Thoracic aorta (tissue), 2 donors: Measurements from ENCODE around the gene SPEN. TPM values are rescaled to one million over a fixed set of nuclear protein-coding genes. Genes with fewer than 3 reads are reported as not detected.

Experiments used
- ATAC-seq: fragments of 150-250 bp; one replicate; pipeline ENCODE4 v1.8.0; 2017; ENCODE audit warnings: low read depth; ENCODE audit not compliant: insufficient number of reproducible peaks, low FRiP score
- DNase-seq: peaks from one replicate; pipeline ENCODE4 v3.0.0-alpha.2; 2020; ENCODE audit warnings: low spot score
- H3K27ac ChIP-seq, 2 donors: fragments of 200-600 bp; sonication (generic); 1 replicate in 1 of 2; 2 replicates in 1 of 2; pipeline ENCODE4 v1.5.1; 2016; ENCODE audit warnings: mild to moderate bottlenecking in 2 of 2, moderate library complexity in 2 of 2
- H3K27me3 ChIP-seq: fragments of 200-600 bp; sonication (generic); replicated peaks from 2 replicates; pipeline ENCODE4 v1.6.0; 2016; ENCODE audit warnings: mild to moderate bottlenecking; ENCODE audit not compliant: insufficient read depth
- H3K36me3 ChIP-seq: fragments of 200-600 bp; sonication (generic); one replicate; pipeline ENCODE4 v1.5.1; 2016
- H3K4me1 ChIP-seq, 2 donors: fragments of 200-600 bp; sonication (generic); 1 replicate in 1 of 2; 2 replicates in 1 of 2; pipeline versions ENCODE4 v1.5.1 to v1.6.0; 2016; ENCODE audit warnings: low read depth in 2 of 2, mild to moderate bottlenecking in 1 of 2; ENCODE audit not compliant: control insufficient read depth in 1 of 2
- H3K4me3 ChIP-seq: fragments of 200-600 bp; sonication (generic); 2 replicates; pipeline ENCODE4 v1.5.1; 2016; ENCODE audit warnings: mild to moderate bottlenecking
- H3K9me3 ChIP-seq: fragments of 200-600 bp; sonication (generic); 2 replicates; pipeline ENCODE4 v1.5.1; 2016
- CTCF ChIP-seq: fragments of 200-600 bp; sonication (generic); IDR thresholded peaks from one replicate; pipeline ENCODE4 v1.5.1; 2019; ENCODE audit warnings: antibody characterized with exemption
- total RNA-seq, 2 donors: library from RNA; depleted of rRNA; stranded (reverse); fragments of >200 nt; gene quantifications; one replicate each; pipeline versions ENCODE4 v1.1.0 to v1.2.3, GENCODE V29; 2016

Gene SPEN
- total RNA-seq, 2 donors from 2014 or later = 52.3 to 96.9 TPM

DNA sequence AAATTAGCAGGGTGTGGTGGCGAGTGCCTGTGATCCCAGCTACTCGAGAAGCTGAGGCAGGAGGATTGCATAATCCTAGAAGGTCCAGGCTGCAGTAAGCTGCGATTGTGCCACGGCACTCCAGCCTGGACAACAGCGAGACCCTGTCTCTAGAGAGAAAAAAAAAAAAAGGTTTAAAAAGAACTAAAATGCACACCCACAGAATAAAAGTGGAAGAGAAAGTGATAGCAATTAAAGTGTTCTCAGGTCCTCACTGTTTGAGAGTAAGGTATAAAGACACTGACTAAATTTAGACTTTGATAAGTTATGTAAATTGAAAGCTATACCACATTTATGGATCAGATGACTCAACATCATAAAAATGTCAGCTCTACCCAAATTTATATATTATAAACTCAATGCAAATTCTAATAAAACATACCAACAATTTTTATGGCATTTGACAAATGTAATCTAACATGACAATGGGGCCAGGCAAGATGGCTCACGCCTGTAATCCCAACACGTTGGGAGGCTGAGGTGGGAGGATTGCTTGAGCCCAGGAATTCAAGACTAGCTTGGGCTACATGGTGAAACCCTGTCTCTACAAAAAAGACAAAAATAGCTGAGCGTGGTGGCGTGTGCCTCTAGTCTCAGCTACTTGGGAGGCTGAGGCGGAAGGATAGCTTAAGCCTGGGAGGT is 116.6 kb downstream of the SPEN start:
- ATAC-seq (no peak), DNase-seq (no peak)
- Histone ChIP-seq H3K27ac (peak overlapping the region; percentile 14 to 30), H3K27me3 (no peaks in the 10 kb centered on the region), H3K4me1 (peaks cover 18 to 53% of the 10 kb centered on the region in 2 donors), H3K9me3 (no peaks in the 10 kb centered on the region), H3K36me3 (no peaks in the 10 kb centered on the region), H3K4me3 (no peak overlapping the region)
- no peak for TF ChIP-seq CTCF

DNA sequence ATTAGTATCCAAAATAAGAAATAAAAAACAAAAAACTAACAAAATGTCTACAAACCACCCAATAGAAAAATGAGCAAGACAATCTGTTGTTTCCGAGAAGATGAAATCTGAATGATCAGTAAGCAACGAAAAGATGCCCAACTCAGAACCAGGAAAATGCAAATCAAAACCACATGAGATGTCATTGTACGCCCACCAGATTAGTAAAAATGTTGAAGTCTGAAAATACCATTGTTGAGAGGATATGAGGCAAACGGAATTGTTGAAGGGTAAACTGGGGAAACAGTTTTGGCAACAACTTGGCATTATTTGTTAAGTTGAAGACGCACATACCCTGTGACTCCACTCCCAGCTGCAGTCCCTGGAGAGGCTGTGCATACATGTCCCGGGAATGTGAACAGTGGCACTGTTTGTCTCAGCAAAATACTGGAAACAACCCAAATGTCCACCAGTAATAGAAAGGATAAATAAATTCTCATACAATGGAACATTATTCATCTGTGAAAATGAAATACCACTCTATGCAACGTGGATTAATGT is 117.8 kb downstream of the SPEN start:
- Histone ChIP-seq H3K36me3 (no peaks in the 10 kb centered on the region), H3K4me1 (peaks cover 17 to 46% of the 10 kb centered on the region in 2 donors), H3K4me3 (no peak overlapping the region), H3K27ac (peak overlapping the region in 1 of 2 donors; percentile 38), H3K9me3 (no peaks in the 10 kb centered on the region), H3K27me3 (no peaks in the 10 kb centered on the region)
- ATAC-seq = peak; percentile 29
- no peak for TF ChIP-seq CTCF
- DNase-seq = no peak

- Histone ChIP-seq H3K9me3 (no peaks in the 10 kb centered on the region), H3K27me3 (no peaks in the 10 kb centered on the region), H3K4me1 (peaks cover 17 to 46% of the 10 kb centered on the region in 2 donors), H3K27ac (peak overlapping the region; percentile 37 to 38), H3K36me3 (no peaks in the 10 kb centered on the region), H3K4me3 (peak overlapping the region; percentile 6)
- DNase-seq = no peak
- TF ChIP-seq CTCF = no peak
- no peak for ATAC-seq
Observed at GRCh38 chr1:15966081-15966955, 118.8 kb downstream of the SPEN start.

DNA sequence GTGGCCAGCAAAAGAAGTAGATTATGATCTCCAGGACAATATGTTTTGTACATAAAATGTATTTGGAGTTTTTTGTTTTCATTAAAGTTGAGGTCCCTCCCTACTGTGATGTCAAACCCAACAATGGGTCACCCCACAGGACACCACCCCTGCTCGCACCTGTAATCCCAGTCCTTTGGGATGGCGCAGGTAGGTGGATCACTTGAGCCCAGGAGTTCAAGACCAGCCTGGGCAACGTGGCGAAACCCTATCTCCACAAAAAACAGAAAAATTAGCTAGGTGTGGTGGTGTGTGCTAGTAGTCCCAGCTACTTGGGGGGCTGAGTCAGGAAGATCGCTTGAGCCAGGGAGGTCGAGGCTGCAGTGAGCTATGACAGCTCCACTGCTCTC is 119.4 kb downstream of the SPEN start:
- Histone ChIP-seq H3K4me1 (peaks cover 17 to 49% of the 10 kb centered on the region in 2 donors), H3K36me3 (peaks cover 4% of the 10 kb centered on the region), H3K27me3 (no peaks in the 10 kb centered on the region), H3K4me3 (no peak overlapping the region), H3K9me3 (no peaks in the 10 kb centered on the region), H3K27ac (no peak overlapping the region)
- TF ChIP-seq CTCF = no peak
- no peak for ATAC-seq
- DNase-seq = no peak

- H3K36me3 ChIP-seq = peaks cover 11% of the 10 kb centered on the region
Observed at GRCh38 chr1:15968172-15968571, 120.7 kb downstream of the SPEN start.

More at GRCh38 chr1:15968172-15968571, 120.7 kb downstream of the SPEN start:
- no peak overlapping the region for H3K4me3 ChIP-seq
- H3K9me3 ChIP-seq = no peaks in the 10 kb centered on the region
- DNase-seq (no peak), ATAC-seq (no peak)
- TF ChIP-seq CTCF = no peak
- H3K27ac ChIP-seq = no peak overlapping the region
- peaks cover 16 to 41% of the 10 kb centered on the region in 2 donors for H3K4me1 ChIP-seq
- H3K27me3 ChIP-seq = no peaks in the 10 kb centered on the region
